HG03139 (cell line): ENCODE data around the gene KRT10.
"Not testable (repeated sequence)": the region's sequence is repeated elsewhere in the genome, so short reads cannot be mapped to it uniquely, and the experiment has no call there.

Experiments
- ATAC-seq: cut with Tn5 transposase; IDR thresholded peaks from one replicate; pipeline ENCODE4 v1.9.1; 2021; ENCODE audit not compliant: unreplicated experiment

Gene KRT10

GRCh38 chr17:40822132-40822812 is at the start of gene KRT10:
KRT10 (minus strand) TSS chr17:40822614; CDS start chr17:40822585, 29 bp downstream.
- ATAC-seq = no peak

- no peak for ATAC-seq
Measured at GRCh38 chr17:40871316-40871715, 48.9 kb upstream of the KRT10 start.

- no peak for ATAC-seq
Measured at GRCh38 chr17:40870136-40870535, 47.7 kb upstream of the KRT10 start.

GRCh38 chr17:40866838-40867237 is 44.4 kb upstream of the KRT10 start, which contains the start of gene KRT12:
KRT12 (minus strand) TSS chr17:40867223; CDS start chr17:40867186, 37 bp downstream.
- ATAC-seq = no peak

- ATAC-seq = no peak
Measured at GRCh38 chr17:40864661-40865390, 42.4 kb upstream of the KRT10 start.

- ATAC-seq = no peak
Measured at GRCh38 chr17:40862985-40863733, 40.7 kb upstream of the KRT10 start.

GRCh38 chr17:40859536-40859935 is 37.1 kb upstream of the KRT10 start:
- ATAC-seq = no peak

- not testable (repeated sequence) for ATAC-seq
Measured at GRCh38 chr17:40858667-40859066, 36.3 kb upstream of the KRT10 start.

GRCh38 chr17:40857535-40857934 is 35.1 kb upstream of the KRT10 start:
- ATAC-seq = no peak

- no peak for ATAC-seq
Measured at GRCh38 chr17:40854175-40854814, 31.9 kb upstream of the KRT10 start.

GRCh38 chr17:40852364-40852763 is 29.9 kb upstream of the KRT10 start:
- ATAC-seq = no peak

GRCh38 chr17:40850293-40850972 is 28.0 kb upstream of the KRT10 start:
- no peak for ATAC-seq

- ATAC-seq = no peak
Measured at GRCh38 chr17:40849723-40850122, 27.3 kb upstream of the KRT10 start.

GRCh38 chr17:40848583-40849235 is 26.3 kb upstream of the KRT10 start:
- ATAC-seq = no peak

- no peak for ATAC-seq
Measured at GRCh38 chr17:40846515-40847144, 24.2 kb upstream of the KRT10 start.

GRCh38 chr17:40844671-40845107 is 22.3 kb upstream of the KRT10 start:
- ATAC-seq = no peak

GRCh38 chr17:40843242-40843641 is 20.8 kb upstream of the KRT10 start:
- ATAC-seq = no peak

GRCh38 chr17:40841246-40841645 is 18.8 kb upstream of the KRT10 start:
- ATAC-seq = no peak

- no peak for ATAC-seq
Measured at GRCh38 chr17:40839194-40839593, 16.8 kb upstream of the KRT10 start.

GRCh38 chr17:40836020-40836419 is 13.6 kb upstream of the KRT10 start:
- no peak for ATAC-seq
